ENCODE data around the gene CIRBP. TPM values are rescaled to one million over a fixed set of nuclear protein-coding genes. Genes with fewer than 3 reads are reported as not detected.

The CIRBP gene
- total RNA-seq, 1 experiment from 2014 or later, result 263 TPM

DNA sequence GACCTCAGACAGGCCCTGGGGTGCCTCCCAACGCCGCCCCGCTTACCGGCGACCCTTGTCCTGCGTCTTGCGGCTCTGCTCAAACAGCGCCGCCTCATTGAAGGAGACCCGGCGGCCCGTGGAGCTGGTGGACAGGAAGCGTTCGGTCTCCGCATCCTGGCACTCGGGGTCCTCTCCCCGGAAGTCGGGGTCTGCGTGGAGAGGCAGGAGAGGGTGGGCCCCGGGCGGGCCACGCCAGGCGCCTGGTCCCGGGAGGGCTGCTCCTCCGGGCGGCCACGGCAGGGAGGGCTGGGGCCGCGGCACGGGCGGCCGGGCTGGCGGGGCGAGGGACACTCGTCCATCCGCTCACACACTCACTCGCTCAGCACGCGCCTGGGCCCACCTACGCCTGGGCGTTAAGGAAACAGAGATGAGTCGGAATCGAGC, 34.2 kb upstream of the CIRBP start:
- Mint-ChIP-seq H3K4me1 (peaks cover 10 to 14% of the 10 kb centered on the region in 2 experiments), H3K4me3 (no peak overlapping the region; a peak in 1 of 5 replicates), H3K27me3 (ENCODE audit: low read depth) (peaks cover 1% of the 10 kb centered on the region; the same call in 1 of the 2 replicates), H3K9me3 (no peaks in the 10 kb centered on the region), H3K27ac (no peak overlapping the region), H3K36me3 (ENCODE audit: insufficient read depth in 1 of 3, low read depth in 3 of 3) (peaks cover 0 to 30% (median 19%) of the 10 kb centered on the region in 3 experiments; a peak in 5 of 7 replicates)
- Histone ChIP-seq H3K23ac (ENCODE audit: insufficient read length, low read depth, low read length) (no peak overlapping the region), H3K4me1 (ENCODE audit: insufficient read depth, low read length) (no peaks in the 10 kb centered on the region), H4K5ac (ENCODE audit: insufficient read length, low read depth, low read length) (no peak overlapping the region), H4K8ac (replicated peaks; ENCODE audit: insufficient read length, low read depth, low read length) (no peak overlapping the region), H3K79me1 (ENCODE audit: insufficient read depth, low read depth, low read length, poor library complexity, severe bottlenecking) (no peaks in the 10 kb centered on the region), H3K79me2 (ENCODE audit: insufficient read depth, low read length) (no peaks in the 10 kb centered on the region), H2AFZ (ENCODE audit: low read length) (no peak overlapping the region), H3K9ac (ENCODE audit: extremely low read depth, insufficient read length, low read length) (no peak overlapping the region), H3K56ac (ENCODE audit: insufficient read length, low read depth, low read length) (no peak overlapping the region), H2BK12ac (ENCODE audit: insufficient read length, low read depth, low read length) (no peak overlapping the region), H2BK5ac (ENCODE audit: insufficient read length, low read length) (no peak overlapping the region), H3T11ph (ENCODE audit: low read length) (no peak overlapping the region), H3K18ac (ENCODE audit: insufficient read length, low read depth, low read length) (no peak overlapping the region), H2AK5ac (ENCODE audit: insufficient read length, low read length) (no peak overlapping the region), H3K4me2 (ENCODE audit: insufficient read depth, insufficient read length, low read length) (no peak overlapping the region), H4K91ac (ENCODE audit: insufficient read length, low read depth, low read length) (no peak overlapping the region), H3K23me2 (ENCODE audit: insufficient read length, low read depth, low read length, poor library complexity, severe bottlenecking) (peaks cover 10% of the 10 kb centered on the region), H3K27ac (ENCODE audit: insufficient read length, low read depth, low read length) (no peak overlapping the region), H2BK15ac (ENCODE audit: low read depth, low read length) (no peak overlapping the region), H3K14ac (ENCODE audit: insufficient read depth, low read length) (no peak overlapping the region), H3K27me3 (ENCODE audit: insufficient read depth, low read length) (no peaks in the 10 kb centered on the region), H2BK120ac (ENCODE audit: low read depth, low read length, poor library complexity, severe bottlenecking) (no peak overlapping the region), H2BK20ac (ENCODE audit: low read depth, low read length, poor library complexity, severe bottlenecking) (no peak overlapping the region), H3K4ac (ENCODE audit: low read depth, low read length) (no peak overlapping the region), H3K9me3 (ENCODE audit: control insufficient read depth, low read depth, low read length) (no peaks in the 10 kb centered on the region), H4K20me1 (ENCODE audit: control insufficient read depth, insufficient read depth, insufficient read length) (no peaks in the 10 kb centered on the region)
- WGBS (ENCODE audit: extremely low coverage, insufficient read length, low lambda C conversion rate), result no CpG with 5 or more reads among the region's 43 CpGs
- DNase-seq, result no peak
- TF ChIP-seq, protein P1, sequence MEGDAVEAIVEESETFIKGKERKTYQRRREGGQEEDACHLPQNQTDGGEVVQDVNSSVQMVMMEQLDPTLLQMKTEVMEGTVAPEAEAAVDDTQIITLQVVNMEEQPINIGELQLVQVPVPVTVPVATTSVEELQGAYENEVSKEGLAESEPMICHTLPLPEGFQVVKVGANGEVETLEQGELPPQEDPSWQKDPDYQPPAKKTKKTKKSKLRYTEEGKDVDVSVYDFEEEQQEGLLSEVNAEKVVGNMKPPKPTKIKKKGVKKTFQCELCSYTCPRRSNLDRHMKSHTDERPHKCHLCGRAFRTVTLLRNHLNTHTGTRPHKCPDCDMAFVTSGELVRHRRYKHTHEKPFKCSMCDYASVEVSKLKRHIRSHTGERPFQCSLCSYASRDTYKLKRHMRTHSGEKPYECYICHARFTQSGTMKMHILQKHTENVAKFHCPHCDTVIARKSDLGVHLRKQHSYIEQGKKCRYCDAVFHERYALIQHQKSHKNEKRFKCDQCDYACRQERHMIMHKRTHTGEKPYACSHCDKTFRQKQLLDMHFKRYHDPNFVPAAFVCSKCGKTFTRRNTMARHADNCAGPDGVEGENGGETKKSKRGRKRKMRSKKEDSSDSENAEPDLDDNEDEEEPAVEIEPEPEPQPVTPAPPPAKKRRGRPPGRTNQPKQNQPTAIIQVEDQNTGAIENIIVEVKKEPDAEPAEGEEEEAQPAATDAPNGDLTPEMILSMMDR (conservative IDR thresholded peaks at IDR 0.05), result no peak
